NCI-H2029 treated with DMSO at 0.1 percent for 48 hours (cell line): ENCODE measurements around the gene PTGDS.
A peak's percentile ranks its signal among the peaks of the same experiment; 100 is the strongest.

ENCODE experiments used
- DNase-seq: peaks from one replicate; lab custom pipeline; 2025; lab: John Stamatoyannopoulos, UW

PTGDS gene

GRCh38 chr9:137009938-137010732, 32.8 kb downstream of the PTGDS start:
- DNase-seq = no peak

- DNase-seq = no peak
Measured at GRCh38 chr9:137011156-137011555, 33.9 kb downstream of the PTGDS start.

GRCh38 chr9:137011907-137012675, 34.8 kb downstream of the PTGDS start:
- DNase-seq = no peak

GRCh38 chr9:137012694-137013570, 35.6 kb downstream of the PTGDS start:
- DNase-seq = no peak

- DNase-seq = no peak
Measured at GRCh38 chr9:137013571-137013940, 36.3 kb downstream of the PTGDS start.

- DNase-seq = no peak
Measured at GRCh38 chr9:137014166-137014565, 36.9 kb downstream of the PTGDS start.

GRCh38 chr9:137014776-137015539, 37.7 kb downstream of the PTGDS start:
- no peak for DNase-seq

GRCh38 chr9:137015540-137015930, 38.2 kb downstream of the PTGDS start:
- no peak for DNase-seq

- no peak for DNase-seq
Measured at GRCh38 chr9:137015976-137016375, 38.7 kb downstream of the PTGDS start.

GRCh38 chr9:137016436-137016835, 39.1 kb downstream of the PTGDS start:
- DNase-seq = no peak

- no peak for DNase-seq
Measured at GRCh38 chr9:137017071-137017470, 39.8 kb downstream of the PTGDS start.

GRCh38 chr9:137017791-137018497, 40.6 kb downstream of the PTGDS start:
- no peak for DNase-seq

- DNase-seq = no peak
Measured at GRCh38 chr9:137018761-137019559, 41.7 kb downstream of the PTGDS start.

GRCh38 chr9:137019891-137020683, 42.8 kb downstream of the PTGDS start:
- DNase-seq = no peak

GRCh38 chr9:137020771-137021567, 43.7 kb downstream of the PTGDS start:
- DNase-seq = no peak

- no peak for DNase-seq
Measured at GRCh38 chr9:137021568-137021978, 44.3 kb downstream of the PTGDS start.

- peak; percentile 76 for DNase-seq
Measured at GRCh38 chr9:137021979-137022661, 44.8 kb downstream of the PTGDS start.

GRCh38 chr9:137022662-137023008, 45.3 kb downstream of the PTGDS start:
- no peak for DNase-seq
